Skeletal muscle satellite cell (primary cell): ENCODE results near the gene OAS3.
"Not testable (repeated sequence)": the region's sequence is repeated elsewhere in the genome, so short reads cannot be mapped to it uniquely, and the experiment has no call there.

Experiments used
- H3K27me3 ChIP-seq: 2 replicates; pipeline ENCODE4 v1.7.0; 2013; ENCODE audit warnings: low read length; ENCODE audit not compliant: control insufficient read depth, insufficient read depth
- H3K36me3 ChIP-seq: 2 replicates; pipeline ENCODE4 v1.7.0; 2013; ENCODE audit warnings: mild to moderate bottlenecking, control low read depth, low read length; ENCODE audit not compliant: insufficient read depth
- H3K4me1 ChIP-seq: 2 replicates; pipeline ENCODE4 v1.7.0; 2013; ENCODE audit warnings: low read length; ENCODE audit not compliant: control insufficient read depth, insufficient read depth
- H3K4me2 ChIP-seq: 2 replicates; pipeline ENCODE4 v1.7.0; 2013; ENCODE audit warnings: mild to moderate bottlenecking, low read length
- H3K4me3 ChIP-seq: 2 replicates; pipeline ENCODE4 v1.7.0; 2013; ENCODE audit warnings: low read length
- H3K9ac ChIP-seq: 2 replicates; pipeline ENCODE4 v1.7.0; 2013; ENCODE audit warnings: mild to moderate bottlenecking, low read depth, low read length, moderate library complexity
- H3K9me3 ChIP-seq: replicated peaks from 2 replicates; pipeline ENCODE4 v1.7.0; 2013; ENCODE audit warnings: mild to moderate bottlenecking, control low read depth, low read length

OAS3 gene

DNA sequence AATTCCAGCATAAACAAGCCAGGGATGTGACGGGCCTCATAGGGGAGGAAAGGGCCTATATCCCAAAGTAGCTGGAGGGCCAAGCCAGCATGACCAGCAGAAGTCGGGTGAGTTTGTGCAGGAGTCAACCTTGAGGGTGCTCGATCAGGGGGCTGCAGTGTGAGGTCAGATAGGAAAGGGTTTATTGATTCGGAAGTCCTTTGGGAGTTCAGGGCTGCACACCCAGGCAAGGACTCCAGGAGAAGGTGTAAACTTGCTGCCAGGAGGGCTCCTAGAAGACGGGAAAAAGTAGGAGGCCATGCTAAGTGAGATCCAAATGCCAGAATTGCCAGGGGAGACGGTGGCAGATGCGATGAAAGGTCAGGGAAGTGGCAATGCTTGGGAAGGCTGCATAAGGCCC lies 36.6 kb downstream of the OAS3 start:
- Histone ChIP-seq H3K9me3 (no peaks in the 10 kb centered on the region), H3K9ac (no peak overlapping the region), H3K27me3 (no peaks in the 10 kb centered on the region)

GRCh38 chr12:112977139-112977538 lies 38.9 kb downstream of the OAS3 start:
- H3K9me3 ChIP-seq, result no peaks in the 10 kb centered on the region
- no peaks in the 10 kb centered on the region for H3K36me3 ChIP-seq
- H3K4me1 ChIP-seq, result peaks cover 3% of the 10 kb centered on the region
- no peak overlapping the region for H3K4me3 ChIP-seq
- no peak overlapping the region for H3K4me2 ChIP-seq
- no peak overlapping the region for H3K9ac ChIP-seq
- no peaks in the 10 kb centered on the region for H3K27me3 ChIP-seq

More for the DNA sequence above, 36.6 kb downstream of the OAS3 start:
- no peak overlapping the region for H3K4me3 ChIP-seq
- peaks cover 3% of the 10 kb centered on the region for H3K4me1 ChIP-seq
- no peak overlapping the region for H3K4me2 ChIP-seq
- H3K36me3 ChIP-seq, result no peaks in the 10 kb centered on the region

- Histone ChIP-seq H3K4me3 (no peak overlapping the region), H3K9ac (no peak overlapping the region), H3K27me3 (no peaks in the 10 kb centered on the region), H3K4me2 (peak overlapping the region; percentile 84), H3K9me3 (no peaks in the 10 kb centered on the region), H3K36me3 (no peaks in the 10 kb centered on the region), H3K4me1 (peaks cover 3% of the 10 kb centered on the region)
Measured at GRCh38 chr12:112977641-112978040, 39.4 kb downstream of the OAS3 start.

GRCh38 chr12:112978163-112979040 lies 40.1 kb downstream of the OAS3 start, which contains the start of gene OAS2:
Gene OAS2 (plus strand): TSS chr12:112978519. CDS start chr12:112978609, 90 bp downstream.
- Histone ChIP-seq H3K4me2 (peak within 1 kb of the TSS; percentile 84), H3K36me3 (no peaks in the 10 kb centered on the region), H3K4me3 (peak within 1 kb of the TSS; percentile 59), H3K9ac (peak within 1 kb of the TSS; percentile 32), H3K27me3 (no peaks in the 10 kb centered on the region), H3K9me3 (no peaks in the 10 kb centered on the region), H3K4me1 (peaks cover 3% of the 10 kb centered on the region)

GRCh38 chr12:112979041-112979680 lies 40.9 kb downstream of the OAS3 start:
- Histone ChIP-seq H3K36me3 (no peaks in the 10 kb centered on the region), H3K4me1 (peaks cover 3% of the 10 kb centered on the region), H3K4me2 (peak overlapping the region; percentile 84), H3K9me3 (no peaks in the 10 kb centered on the region), H3K27me3 (peaks cover 1% of the 10 kb centered on the region), H3K9ac (no peak overlapping the region), H3K4me3 (no peak overlapping the region)

DNA sequence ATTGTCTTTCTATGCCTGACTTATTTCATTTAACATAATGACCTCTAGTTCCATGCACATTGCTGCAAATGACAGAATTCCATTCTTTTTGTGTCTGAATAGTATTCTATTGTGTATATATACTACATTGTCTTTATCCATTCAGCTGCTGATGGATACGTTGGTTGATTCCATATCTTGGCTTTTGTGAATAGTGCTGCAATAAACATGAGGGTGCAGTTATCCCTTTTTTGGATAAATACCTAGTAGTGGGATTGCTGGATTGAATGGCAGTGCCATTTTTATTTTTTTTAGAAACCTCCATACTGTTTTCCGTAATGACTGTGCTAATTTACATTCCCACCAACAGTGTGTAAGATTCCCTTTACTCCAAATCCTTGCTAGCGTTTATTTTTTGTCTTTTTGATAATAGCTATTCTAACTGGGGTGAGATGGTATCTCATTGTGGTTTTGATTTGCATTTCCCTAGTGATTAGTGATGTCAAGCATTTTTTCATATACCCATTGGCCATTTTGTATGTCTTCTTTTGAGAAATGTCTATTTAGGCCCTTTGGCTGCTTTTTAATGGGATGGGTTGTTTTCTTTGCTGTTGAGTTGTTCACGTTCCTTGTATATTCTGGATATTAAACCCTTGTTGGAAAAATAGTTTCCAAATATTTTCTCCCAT lies 42.4 kb downstream of the OAS3 start:
- Histone ChIP-seq H3K4me1 (peaks cover 3% of the 10 kb centered on the region), H3K4me3 (no peak overlapping the region), H3K9ac (no peak overlapping the region), H3K9me3 (no peaks in the 10 kb centered on the region), H3K4me2 (no peak overlapping the region), H3K27me3 (peaks cover 3% of the 10 kb centered on the region), H3K36me3 (no peaks in the 10 kb centered on the region)

GRCh38 chr12:112985642-112986290 lies 47.5 kb downstream of the OAS3 start:
- Histone ChIP-seq H3K36me3 (no peaks in the 10 kb centered on the region), H3K27me3 (peaks cover 14% of the 10 kb centered on the region), H3K4me1 (no peaks in the 10 kb centered on the region), H3K9ac (no peak overlapping the region), H3K4me2 (no peak overlapping the region), H3K9me3 (no peaks in the 10 kb centered on the region), H3K4me3 (no peak overlapping the region)

- Histone ChIP-seq H3K36me3 (no peaks in the 10 kb centered on the region), H3K4me1 (no peaks in the 10 kb centered on the region), H3K4me3 (no peak overlapping the region), H3K27me3 (peaks cover 14% of the 10 kb centered on the region), H3K4me2 (no peak overlapping the region), H3K9me3 (no peaks in the 10 kb centered on the region), H3K9ac (no peak overlapping the region)
Measured at GRCh38 chr12:112986291-112986800, 48.1 kb downstream of the OAS3 start.

DNA sequence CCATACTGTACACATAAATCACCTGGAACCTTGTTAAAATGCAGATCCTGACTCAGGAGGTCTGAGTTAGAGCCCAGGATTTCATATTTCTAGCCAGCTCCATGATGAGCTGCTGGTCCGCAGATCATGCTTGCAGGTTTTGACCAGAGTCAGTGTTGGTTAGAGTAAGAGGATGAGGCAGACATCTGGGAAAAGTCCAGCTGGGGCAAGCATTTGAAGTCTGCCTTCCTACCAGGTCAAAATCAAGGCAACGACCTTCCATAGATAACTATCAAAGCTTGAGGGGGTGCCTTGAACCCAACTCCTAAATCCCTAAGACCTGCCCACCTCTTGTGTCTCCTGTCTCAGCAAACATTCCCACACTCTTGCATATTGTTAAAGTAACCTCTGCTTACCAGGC lies 49.3 kb downstream of the OAS3 start:
- no peak overlapping the region for H3K9ac ChIP-seq
- no peaks in the 10 kb centered on the region for H3K4me1 ChIP-seq
- no peak overlapping the region for H3K4me3 ChIP-seq
- no peaks in the 10 kb centered on the region for H3K36me3 ChIP-seq
- H3K27me3 ChIP-seq, result peaks cover 14% of the 10 kb centered on the region
- H3K9me3 ChIP-seq, result no peaks in the 10 kb centered on the region
- no peak overlapping the region for H3K4me2 ChIP-seq

DNA sequence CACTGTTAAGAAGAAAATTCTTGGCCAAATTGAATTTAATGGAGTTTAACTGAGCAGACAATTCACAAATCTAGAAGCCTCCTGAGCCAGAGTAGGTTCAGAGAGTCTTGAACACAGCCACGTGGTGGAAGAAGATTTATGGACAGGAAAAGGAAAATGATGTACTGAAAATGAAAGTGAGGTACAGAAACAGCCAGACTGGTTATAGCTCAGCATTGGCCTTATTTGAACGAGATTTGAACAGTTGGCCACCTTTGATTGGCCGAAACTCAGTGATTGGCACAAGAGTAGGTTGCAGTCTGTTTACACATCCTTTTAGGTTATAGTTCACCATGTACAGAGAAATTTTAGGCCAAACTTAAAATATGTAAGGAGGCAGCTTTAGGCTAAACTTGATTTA lies 50.0 kb downstream of the OAS3 start:
- H3K4me3 ChIP-seq, result no peak overlapping the region
- no peaks in the 10 kb centered on the region for H3K4me1 ChIP-seq
- H3K4me2 ChIP-seq, result no peak overlapping the region
- H3K27me3 ChIP-seq, result peaks cover 14% of the 10 kb centered on the region
- H3K9ac ChIP-seq, result no peak overlapping the region
- H3K36me3 ChIP-seq, result no peaks in the 10 kb centered on the region
- no peaks in the 10 kb centered on the region for H3K9me3 ChIP-seq

GRCh38 chr12:112988823-112989385 lies 50.6 kb downstream of the OAS3 start:
- H3K4me3 ChIP-seq, H3K9ac ChIP-seq, H3K4me2 ChIP-seq, H3K36me3 ChIP-seq, H3K4me1 ChIP-seq, H3K9me3 ChIP-seq: not testable (repeated sequence)
- H3K27me3 ChIP-seq, result peaks cover 14% of the 10 kb centered on the region
